ENCODE measurements around the gene LTBP3.

Gene LTBP3

GRCh38 chr11:65558002-65558929 is at the start of gene LTBP3:
LTBP3 (minus strand) TSS chr11:65558359; CDS start chr11:65557959, 400 bp downstream.
- no peak for DNase-seq

- no peak for DNase-seq
Measured at GRCh38 chr11:65606876-65607613, 48.9 kb upstream of the LTBP3 start.

GRCh38 chr11:65604258-65604657 is 46.1 kb upstream of the LTBP3 start:
- DNase-seq: no peak

- DNase-seq: no peak
Measured at GRCh38 chr11:65599955-65600246, 41.7 kb upstream of the LTBP3 start.

- no peak for DNase-seq
Measured at GRCh38 chr11:65599216-65599954, 41.2 kb upstream of the LTBP3 start.

GRCh38 chr11:65598258-65598699 is 40.1 kb upstream of the LTBP3 start:
- DNase-seq: no peak

- no peak for DNase-seq
Measured at GRCh38 chr11:65596520-65596919, 38.4 kb upstream of the LTBP3 start.

GRCh38 chr11:65595543-65596281 is 37.6 kb upstream of the LTBP3 start, which contains the start of gene KCNK7:
KCNK7 (minus strand) TSS chr11:65595800; CDS start chr11:65595772, 28 bp downstream.
- DNase-seq: no peak

- DNase-seq: no peak
Measured at GRCh38 chr11:65595131-65595530, 37.0 kb upstream of the LTBP3 start.

GRCh38 chr11:65593518-65594414 is 35.6 kb upstream of the LTBP3 start:
- no peak for DNase-seq

GRCh38 chr11:65592858-65593517 is 34.8 kb upstream of the LTBP3 start:
- DNase-seq: no peak

GRCh38 chr11:65591939-65592857 is 34.0 kb upstream of the LTBP3 start:
- DNase-seq: no peak

GRCh38 chr11:65590240-65590738 is 32.1 kb upstream of the LTBP3 start:
- DNase-seq: no peak

- no peak for DNase-seq
Measured at GRCh38 chr11:65589444-65590239, 31.5 kb upstream of the LTBP3 start.

- DNase-seq: no peak
Measured at GRCh38 chr11:65588199-65589054, 30.3 kb upstream of the LTBP3 start.

GRCh38 chr11:65586676-65587075 is 28.5 kb upstream of the LTBP3 start:
- peak; percentile 52 for DNase-seq

GRCh38 chr11:65586247-65586630 is 28.1 kb upstream of the LTBP3 start:
- no peak for DNase-seq

All from NCI-H524 treated with DMSO at 0.1 percent for 48 hours (cell line).